Heart left ventricle (tissue), 13 donors: Measurements from ENCODE around the gene TMEM184B.

Experiments used
- POLR2A ChIP-seq, 2 donors: fragments of 450-650 bp; IDR thresholded peaks; one replicate each; pipeline ENCODE4 v1.6.1; 2017; ENCODE audit warnings: antibody characterized with exemption in 2 of 2, mild to moderate bottlenecking in 2 of 2, moderate library complexity in 2 of 2
- TF ChIP-seq, protein P1 (sequence below), 12 donors: fragments of 200-600 bp; sonication (generic) in 4 of 12; IDR thresholded peaks; one replicate each; pipeline versions ENCODE4 v1.5.0 to v1.8.0; 2018 to 2022; ENCODE audit warnings: antibody characterized with exemption in 12 of 12, mild to moderate bottlenecking in 5 of 12
- donor health status: ischemic (EF 13 %, LVEDD 7.1; RV severe dilation, severe dysfunction).
- donor health status: DM: no; HTN: yes; CAD: no.
- donor health status: DM: no; HTN: no; CAD: no.
- donor health status: ischemic (EF 25% LVEDD 6.9; RV normal size, moderate dysfunction).
- donor health status: ischemic (EF 25% LVEDD 5.7; RV mildly dilated, moderate dysfunction).
- donor health status: ischemic (EF 35%, LVEDD 5.7; RV mildly dilated, moderate dysfunction).
- donor health status: nonischemic (EF 11% LVEDD 7.7; RV severe dilation, severe dysfunction).
- donor health status: DM: yes; HTN: yes; CAD: no.
- donor health status: PGD.
- donor health status: ischemic (EF 29% LVEDD 5.4; RV normal size, mild dysfunction).
- donor health status: nonischemic (EF 23%, LVEDD 6.1; RV moderate dilation, normal function).

DNA sequence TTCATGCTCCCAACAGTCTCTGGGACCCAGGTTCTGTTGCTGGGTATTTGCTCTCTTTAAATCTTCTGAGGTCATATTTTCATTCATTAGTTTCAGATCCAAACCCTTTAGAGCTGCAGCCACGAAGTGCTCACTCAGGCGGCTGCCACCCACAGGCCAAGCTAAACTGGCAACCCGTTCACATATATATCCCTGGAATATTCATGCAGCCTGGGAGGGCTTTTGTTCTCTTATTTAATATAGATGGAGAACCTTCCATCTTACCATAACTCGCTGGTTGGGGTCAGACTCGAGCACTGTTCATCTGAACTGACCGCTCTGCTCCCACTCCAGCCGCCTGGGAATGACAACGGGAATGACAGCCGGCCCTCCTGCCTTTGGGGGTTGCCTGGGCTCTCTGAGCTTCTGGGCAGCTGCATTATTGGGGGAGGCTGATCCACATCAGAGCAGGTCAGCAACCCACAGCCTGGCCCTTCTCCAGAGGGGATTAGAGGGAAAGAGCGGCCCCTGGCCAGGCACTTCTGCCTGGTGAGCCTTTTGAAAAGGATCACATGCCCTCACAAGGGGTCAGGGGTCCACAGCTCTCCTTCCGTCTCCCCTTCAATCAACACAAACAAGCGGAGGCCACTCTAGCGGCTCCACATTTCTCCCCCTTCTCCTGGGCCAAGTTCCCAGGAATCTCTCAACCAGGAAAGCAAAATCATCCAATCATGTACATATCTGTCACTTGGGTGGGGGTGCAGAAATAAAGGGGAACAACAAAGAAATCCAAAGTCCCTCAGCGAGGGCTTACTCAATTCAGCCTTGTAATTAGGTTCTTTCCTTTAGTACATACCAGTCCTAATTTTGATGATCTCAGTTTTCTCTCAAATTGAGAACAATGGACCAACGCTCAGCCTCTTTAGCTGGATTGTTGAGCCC is 11.8 kb downstream of the TMEM184B start:
- TF ChIP-seq, protein P1, sequence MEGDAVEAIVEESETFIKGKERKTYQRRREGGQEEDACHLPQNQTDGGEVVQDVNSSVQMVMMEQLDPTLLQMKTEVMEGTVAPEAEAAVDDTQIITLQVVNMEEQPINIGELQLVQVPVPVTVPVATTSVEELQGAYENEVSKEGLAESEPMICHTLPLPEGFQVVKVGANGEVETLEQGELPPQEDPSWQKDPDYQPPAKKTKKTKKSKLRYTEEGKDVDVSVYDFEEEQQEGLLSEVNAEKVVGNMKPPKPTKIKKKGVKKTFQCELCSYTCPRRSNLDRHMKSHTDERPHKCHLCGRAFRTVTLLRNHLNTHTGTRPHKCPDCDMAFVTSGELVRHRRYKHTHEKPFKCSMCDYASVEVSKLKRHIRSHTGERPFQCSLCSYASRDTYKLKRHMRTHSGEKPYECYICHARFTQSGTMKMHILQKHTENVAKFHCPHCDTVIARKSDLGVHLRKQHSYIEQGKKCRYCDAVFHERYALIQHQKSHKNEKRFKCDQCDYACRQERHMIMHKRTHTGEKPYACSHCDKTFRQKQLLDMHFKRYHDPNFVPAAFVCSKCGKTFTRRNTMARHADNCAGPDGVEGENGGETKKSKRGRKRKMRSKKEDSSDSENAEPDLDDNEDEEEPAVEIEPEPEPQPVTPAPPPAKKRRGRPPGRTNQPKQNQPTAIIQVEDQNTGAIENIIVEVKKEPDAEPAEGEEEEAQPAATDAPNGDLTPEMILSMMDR (IDR thresholded peaks at IDR 0.05), result peak in 4 of 12 donors; percentile 6 to 25 (median 10)
- TF ChIP-seq POLR2A (IDR thresholded peaks at IDR 0.05), result no peak
